Caco-2 (cell line): ENCODE data around the gene GRHL3. TPM values are rescaled to one million over a fixed set of nuclear protein-coding genes. Genes with fewer than 3 reads are reported as not detected.

Experiments used
- BruUV-seq: library from RNA; stranded (reverse); fragments of 400-500 nt; replicated peaks from 2 replicates; lab custom pipeline; 2021; lab: Mats Ljungman, UMichigan
- CTCF ChIA-PET: fragments of 300-600 bp; sonication (Branson Sonifier 250); formaldehyde crosslinking; loops from one replicate; lab custom pipeline; 2022; ENCODE audit warnings: antibody characterized with exemption; lab: Charles Lee
- POLR2A ChIA-PET: fragments of 300-600 bp; sonication (Branson Sonifier 250); formaldehyde crosslinking; loops from one replicate; lab custom pipeline; 2022; ENCODE audit warnings: antibody characterized with exemption; lab: Charles Lee
- DNase-seq, 2 experiments: peaks; one replicate each; pipeline versions ENCODE4 v3.0.0 to v3.0.0-alpha.2; 2020 to 2022
- H3K27me3 ChIP-seq: replicated peaks from 2 replicates; pipeline ENCODE4 v1.6.0; 2011; ENCODE audit warnings: low read length; ENCODE audit not compliant: control insufficient read depth, insufficient read depth
- H3K36me3 ChIP-seq: 2 replicates; pipeline ENCODE4 v1.5.1; 2011; ENCODE audit warnings: low read length; ENCODE audit not compliant: control insufficient read depth, insufficient read depth
- H3K4me1 ChIP-seq: fragments of 250-450 bp; sonication (Bioruptor Pico); 2 replicates; pipeline ENCODE4 v1.5.1; 2020; ENCODE audit warnings: mild to moderate bottlenecking
- H3K4me3 ChIP-seq: 2 replicates; pipeline ENCODE4 v1.5.1; 2011; ENCODE audit warnings: low read depth, mild to moderate bottlenecking, control low read depth, low read length
- H3K9me3 ChIP-seq: fragments of 250-450 bp; sonication (Bioruptor Pico); 2 replicates; pipeline ENCODE4 v1.5.1; 2020; ENCODE audit warnings: mild to moderate bottlenecking, moderate library complexity
- H3K27ac Mint-ChIP-seq: one replicate; pipeline ENCODE4 v1.8.0; 2022; ENCODE audit warnings: mixed read lengths; ENCODE audit not compliant: unreplicated experiment
- H3K27me3 Mint-ChIP-seq: one replicate; pipeline ENCODE4 v1.8.0; 2022; ENCODE audit warnings: mixed read lengths; ENCODE audit not compliant: insufficient read depth, unreplicated experiment
- H3K36me3 Mint-ChIP-seq: one replicate; pipeline ENCODE4 v1.8.0; 2022; ENCODE audit warnings: mild to moderate bottlenecking, mixed read lengths; ENCODE audit not compliant: insufficient read depth, unreplicated experiment
- H3K4me1 Mint-ChIP-seq: one replicate; pipeline ENCODE4 v1.8.0; 2022; ENCODE audit warnings: low read depth, mixed read lengths; ENCODE audit not compliant: unreplicated experiment
- H3K4me3 Mint-ChIP-seq: one replicate; pipeline ENCODE4 v1.8.0; 2022; ENCODE audit warnings: mild to moderate bottlenecking, moderate library complexity, mixed read lengths; ENCODE audit not compliant: unreplicated experiment
- H3K9me3 Mint-ChIP-seq: one replicate; pipeline ENCODE4 v1.8.0; 2022; ENCODE audit warnings: mixed read lengths; ENCODE audit not compliant: unreplicated experiment
- CTCF ChIP-seq, 2 experiments: fragments of 200-600 bp in 1 of 2; IDR thresholded peaks; 1 replicate in 1 of 2; 2 replicates in 1 of 2; pipeline versions ENCODE4 v1.5.1 to v1.8.0; 2011 to 2022; ENCODE audit warnings: antibody characterized with exemption in 1 of 2, control low read depth in 1 of 2, inconsistent platforms in 1 of 2, low read depth in 1 of 2, low read length in 1 of 2, mild to moderate bottlenecking in 1 of 2, moderate library complexity in 1 of 2; ENCODE audit not compliant: insufficient read depth in 1 of 2, severe bottlenecking in 1 of 2, unreplicated experiment in 1 of 2
- intact Hi-C: fragments of 100-400 bp; cut with micrococcal nuclease; formaldehyde crosslinking; loops from one replicate; pipeline ENCODE4 v1.10.0; 2022; ENCODE audit not compliant: unreplicated experiment
- total RNA-seq: library from RNA; stranded (reverse); gene quantifications from 2 replicates; pipeline ENCODE4 v1.2.3, GENCODE V29; 2022

GRHL3 gene
- total RNA-seq, 1 experiment from 2014 or later, result 2.3 TPM

GRCh38 chr1:24294228-24294672 is 24.9 kb upstream of the GRHL3 start:
- H3K27me3 ChIP-seq, result no peaks in the 10 kb centered on the region
- intact Hi-C loops, result no loop called here
- CTCF ChIA-PET, result no interaction called here
- no peak overlapping the region for H3K4me3 ChIP-seq
- no peak for DNase-seq
- BruUV-seq, result no TSS peak
- Mint-ChIP-seq H3K36me3 (no peaks in the 10 kb centered on the region), H3K9me3 (no peaks in the 10 kb centered on the region), H3K27me3 (peaks cover 6% of the 10 kb centered on the region), H3K4me3 (no peak overlapping the region), H3K4me1 (no peaks in the 10 kb centered on the region), H3K27ac (no peak overlapping the region)
- no peaks in the 10 kb centered on the region for H3K36me3 ChIP-seq
- no peaks in the 10 kb centered on the region for H3K4me1 ChIP-seq
- no peak for TF ChIP-seq CTCF (IDR thresholded peaks at IDR 0.05; ENCODE audit: insufficient read depth in 1 of 2, low read depth in 1 of 2, low read length in 1 of 2, severe bottlenecking in 1 of 2, unreplicated experiment in 1 of 2)
- no peaks in the 10 kb centered on the region for H3K9me3 ChIP-seq
- POLR2A ChIA-PET, result no interaction called here

- Histone ChIP-seq H3K9me3 (no peaks in the 10 kb centered on the region), H3K4me3 (no peak overlapping the region), H3K4me1 (no peaks in the 10 kb centered on the region), H3K27me3 (no peaks in the 10 kb centered on the region), H3K36me3 (no peaks in the 10 kb centered on the region)
- H3K4me3 Mint-ChIP-seq, result no peak overlapping the region
- intact Hi-C loops, result no loop called here
- peak in 1 of 2 experiments; percentile 43 for DNase-seq
- no peaks in the 10 kb centered on the region for H3K9me3 Mint-ChIP-seq
- H3K36me3 Mint-ChIP-seq, result no peaks in the 10 kb centered on the region
- no peak overlapping the region for H3K27ac Mint-ChIP-seq
- ChIA-PET POLR2A (no interaction called here), CTCF (no interaction called here)
- BruUV-seq, result no TSS peak
- H3K4me1 Mint-ChIP-seq, result no peaks in the 10 kb centered on the region
- peaks cover 7% of the 10 kb centered on the region for H3K27me3 Mint-ChIP-seq
- TF ChIP-seq CTCF (IDR thresholded peaks at IDR 0.05; ENCODE audit: insufficient read depth in 1 of 2, low read depth in 1 of 2, low read length in 1 of 2, severe bottlenecking in 1 of 2, unreplicated experiment in 1 of 2), result no peak
Observed at GRCh38 chr1:24294716-24295371, 24.3 kb upstream of the GRHL3 start.

GRCh38 chr1:24295535-24295934 is 23.6 kb upstream of the GRHL3 start:
- Histone ChIP-seq H3K9me3 (no peaks in the 10 kb centered on the region), H3K4me1 (no peaks in the 10 kb centered on the region), H3K27me3 (no peaks in the 10 kb centered on the region), H3K4me3 (no peak overlapping the region), H3K36me3 (no peaks in the 10 kb centered on the region)
- ChIA-PET POLR2A (no interaction called here), CTCF (no interaction called here)
- no peak overlapping the region for H3K27ac Mint-ChIP-seq
- H3K9me3 Mint-ChIP-seq, result no peaks in the 10 kb centered on the region
- TF ChIP-seq CTCF (IDR thresholded peaks at IDR 0.05; ENCODE audit: insufficient read depth in 1 of 2, low read depth in 1 of 2, low read length in 1 of 2, severe bottlenecking in 1 of 2, unreplicated experiment in 1 of 2), result no peak
- no peaks in the 10 kb centered on the region for H3K36me3 Mint-ChIP-seq
- peaks cover 10% of the 10 kb centered on the region for H3K27me3 Mint-ChIP-seq
- intact Hi-C loops, result no loop called here
- DNase-seq, result no peak
- no peaks in the 10 kb centered on the region for H3K4me1 Mint-ChIP-seq
- no peak overlapping the region for H3K4me3 Mint-ChIP-seq
- BruUV-seq, result no TSS peak
